Aorta (tissue), 5 donors: ENCODE measurements around the gene ATP6V1B1. TPM values are rescaled to one million over a fixed set of nuclear protein-coding genes. Genes with fewer than 3 reads are reported as not detected.

Experiments used
- ATAC-seq: fragments of 200-7000 bp; cut with Tn5 transposase; one replicate; pipeline ENCODE4 v1.9.1; 2022; ENCODE audit warnings: moderate library complexity; ENCODE audit not compliant: low FRiP score
- DNase-seq, 2 donors: peaks; one replicate each; pipeline ENCODE4 v3.0.0-alpha.2; 2020
- H3K27ac ChIP-seq, 2 donors: one replicate each; pipeline ENCODE4 v1.5.1; 2013; ENCODE audit warnings: low read length in 2 of 2, mild to moderate bottlenecking in 2 of 2, moderate library complexity in 2 of 2, control low read depth in 1 of 2, inconsistent platforms in 1 of 2, low read depth in 1 of 2
- H3K27me3 ChIP-seq, 2 donors: one replicate each; pipeline ENCODE4 v1.6.1; 2013; ENCODE audit warnings: control low read depth in 1 of 2, low read length in 1 of 2, mild to moderate bottlenecking in 1 of 2, moderate library complexity in 1 of 2; ENCODE audit not compliant: insufficient read depth in 2 of 2, control insufficient read depth in 1 of 2
- H3K36me3 ChIP-seq, 2 donors: one replicate each; pipeline ENCODE4 v1.6.1; 2013; ENCODE audit warnings: control low read depth in 1 of 2, low read length in 1 of 2, mild to moderate bottlenecking in 1 of 2; ENCODE audit not compliant: insufficient read depth in 2 of 2, control insufficient read depth in 1 of 2
- H3K4me1 ChIP-seq, 2 donors: one replicate each; pipeline ENCODE4 v1.6.1; 2013; ENCODE audit warnings: low read length in 2 of 2, control low read depth in 1 of 2, mild to moderate bottlenecking in 1 of 2, moderate library complexity in 1 of 2; ENCODE audit not compliant: insufficient read depth in 2 of 2, control insufficient read depth in 1 of 2
- H3K4me3 ChIP-seq, 2 donors: one replicate each; pipeline ENCODE4 v1.5.1; 2013; ENCODE audit warnings: low read length in 2 of 2, control low read depth in 1 of 2, mild to moderate bottlenecking in 1 of 2
- H3K9me3 ChIP-seq: one replicate; pipeline ENCODE4 v1.6.1; 2013; ENCODE audit warnings: mild to moderate bottlenecking, low read length; ENCODE audit not compliant: control insufficient read depth
- WGBS, 2 donors: extraction: QIAGEN DNeasy Blood & Tissue Kit; methylation state at CpG; one replicate each; pipeline ENCODE4 v1.1.7; 2013; 5-methylcytosine and 5-hydroxymethylcytosine counted together
- intact Hi-C, 2 donors: fragments of 100-400 bp; cut with DNase I; formaldehyde crosslinking; loops; one replicate each; pipeline versions ENCODE4 v1.14.2 to v1.15.0; 2022
- polyA plus RNA-seq, 2 donors: library from polyadenylated mRNA; stranded (reverse); fragments of 200-250 nt; gene quantifications; one replicate each; pipeline ENCODE4 v1.2.3, GENCODE V29; 2013
- total RNA-seq, 2 donors: library from RNA; stranded (reverse); fragmentation: NEBNext Ultra II Directional; extraction: Animal tissue kit (Norgen Biotek cat#: 25700); gene quantifications; one replicate each; pipeline ENCODE4 v1.2.1, GENCODE V29; 2021
- donor health status: healthy with polysubstance abuse.
- donor health status: Bipolar disorder and iron deficiency.
- donor health status: DM: no; HTN: no; CAD: no.
- donor health status: DM: no; HTN: no; CAD: no.
- donor health status: DM: yes; HTN: yes; CAD: no.

Gene ATP6V1B1
- total and polyA plus RNA-seq, 4 donors, result 1.8 to 6.4 (median 3.1) TPM; not detected in 1

GRCh38 chr2:70959271-70959761, 23.6 kb downstream of the ATP6V1B1 start:
- Histone ChIP-seq H3K4me1 (no peaks in the 10 kb centered on the region), H3K4me3 (no peak overlapping the region), H3K9me3 (no peaks in the 10 kb centered on the region), H3K27me3 (no peaks in the 10 kb centered on the region), H3K36me3 (no peaks in the 10 kb centered on the region), H3K27ac (no peak overlapping the region)
- 95 to 96% methylated on average over 9 of the region's 9 CpGs for WGBS, 2 donors
- no peak for ATAC-seq
- intact Hi-C loops, result no loop called here
- peak in 1 of 2 donors; percentile 44 for DNase-seq

DNA sequence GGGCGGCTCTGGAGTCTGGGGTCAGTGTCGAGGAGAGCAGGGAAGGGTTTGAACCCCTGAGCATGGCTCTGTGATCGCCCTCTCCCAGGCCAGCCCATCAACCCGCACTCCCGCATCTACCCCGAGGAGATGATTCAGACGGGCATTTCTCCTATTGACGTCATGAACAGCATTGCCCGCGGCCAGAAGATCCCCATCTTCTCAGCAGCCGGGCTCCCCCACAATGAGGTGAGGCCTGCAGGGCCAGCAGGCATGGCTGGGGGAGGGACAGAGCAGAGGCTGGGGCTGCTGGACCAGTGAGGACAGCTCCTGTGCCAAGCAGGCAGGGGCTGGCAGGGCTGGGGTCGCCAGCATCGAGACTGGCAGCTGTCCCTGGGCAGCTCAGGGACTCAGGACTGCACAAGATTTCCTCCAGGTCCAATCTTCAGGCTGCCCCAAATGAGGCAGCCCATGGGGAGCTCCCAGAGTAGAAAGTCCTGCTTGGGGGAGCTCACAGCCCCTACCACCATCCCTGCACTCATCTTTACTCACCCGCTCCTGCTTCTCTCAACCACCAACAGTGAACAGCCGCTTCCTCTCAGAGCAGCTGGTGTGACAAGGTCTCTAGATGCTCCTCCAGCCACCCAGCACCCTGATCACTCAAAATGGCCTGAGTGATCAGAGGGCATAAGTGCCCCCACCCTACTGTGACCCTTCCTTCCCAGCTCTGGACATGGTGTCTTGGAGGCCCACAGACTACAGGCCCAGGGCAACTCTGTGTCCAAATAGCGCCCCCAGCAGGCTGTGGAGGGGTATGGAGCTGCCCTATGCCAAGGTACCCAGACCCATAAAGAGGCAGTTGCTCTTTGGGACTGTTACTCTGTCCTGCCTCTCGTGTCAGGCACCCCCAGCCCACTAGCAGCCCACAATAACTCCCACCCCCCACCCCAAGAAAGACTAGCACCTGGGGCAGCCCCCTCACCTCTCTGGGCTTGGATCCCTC, 24.4 kb downstream of the ATP6V1B1 start:
- DNase-seq, result peak in 1 of 2 donors; percentile 52

GRCh38 chr2:70960833-70961647, 25.3 kb downstream of the ATP6V1B1 start:
- WGBS, 2 donors, result 76% methylated on average over 14 of the region's 14 CpGs
- no peak for ATAC-seq

More for the DNA sequence above, 24.4 kb downstream of the ATP6V1B1 start:
- no peak overlapping the region for H3K4me3 ChIP-seq
- H3K9me3 ChIP-seq, result no peaks in the 10 kb centered on the region
- H3K27me3 ChIP-seq, result no peaks in the 10 kb centered on the region
- H3K36me3 ChIP-seq, result no peaks in the 10 kb centered on the region
- no peak for ATAC-seq
- H3K4me1 ChIP-seq, result no peaks in the 10 kb centered on the region
- WGBS, 2 donors, result 88% methylated on average over 16 to 17 of the region's 17 CpGs
- H3K27ac ChIP-seq, result no peak overlapping the region
- intact Hi-C loops, result loop anchor here in 1 of 2 donors (5.0 kb wide), 1 partner anchor 42 kb away; no protein-coding TSS in a partner anchor

DNA sequence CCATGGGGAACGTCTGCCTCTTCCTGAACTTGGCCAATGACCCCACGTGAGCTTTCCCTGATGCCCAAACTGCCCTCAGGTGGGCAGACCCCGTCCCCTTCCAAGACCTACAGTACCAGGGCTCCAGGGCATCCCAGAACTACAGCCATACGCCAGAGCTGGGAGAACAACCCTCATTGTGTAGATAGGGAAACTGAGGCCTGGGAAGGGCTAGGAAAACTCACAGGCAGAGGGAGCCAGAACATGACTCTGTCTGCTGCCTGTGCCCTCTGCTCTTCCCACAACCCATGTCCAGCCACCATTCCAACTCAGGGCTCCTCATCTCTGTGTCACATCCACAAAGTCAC, 25.9 kb downstream of the ATP6V1B1 start:
- ATAC-seq (no peak), DNase-seq (peak in 1 of 2 donors; percentile 38)
- WGBS, 2 donors, result 87 to 88% methylated on average over 4 of the region's 4 CpGs
- no peaks in the 10 kb centered on the region for H3K9me3 ChIP-seq
- H3K4me1 ChIP-seq, result no peaks in the 10 kb centered on the region
- no peak overlapping the region for H3K4me3 ChIP-seq
- H3K27me3 ChIP-seq, result no peaks in the 10 kb centered on the region
- intact Hi-C loops, result loop anchor here in 1 of 2 donors (5.0 kb wide), 1 partner anchor 41 kb away; no protein-coding TSS in a partner anchor
- H3K36me3 ChIP-seq, result no peaks in the 10 kb centered on the region
- H3K27ac ChIP-seq, result no peak overlapping the region

More at GRCh38 chr2:70960833-70961647, 25.3 kb downstream of the ATP6V1B1 start:
- H3K27me3 ChIP-seq, result no peaks in the 10 kb centered on the region
- no peaks in the 10 kb centered on the region for H3K9me3 ChIP-seq
- intact Hi-C loops, result loop anchor here in 1 of 2 donors (5.0 kb wide), 1 partner anchor 41 kb away; no protein-coding TSS in a partner anchor
- no peak overlapping the region for H3K27ac ChIP-seq
- no peak overlapping the region for H3K4me3 ChIP-seq
- H3K4me1 ChIP-seq, result no peaks in the 10 kb centered on the region
- peak in 1 of 2 donors; percentile 61 for DNase-seq
- no peaks in the 10 kb centered on the region for H3K36me3 ChIP-seq

DNA sequence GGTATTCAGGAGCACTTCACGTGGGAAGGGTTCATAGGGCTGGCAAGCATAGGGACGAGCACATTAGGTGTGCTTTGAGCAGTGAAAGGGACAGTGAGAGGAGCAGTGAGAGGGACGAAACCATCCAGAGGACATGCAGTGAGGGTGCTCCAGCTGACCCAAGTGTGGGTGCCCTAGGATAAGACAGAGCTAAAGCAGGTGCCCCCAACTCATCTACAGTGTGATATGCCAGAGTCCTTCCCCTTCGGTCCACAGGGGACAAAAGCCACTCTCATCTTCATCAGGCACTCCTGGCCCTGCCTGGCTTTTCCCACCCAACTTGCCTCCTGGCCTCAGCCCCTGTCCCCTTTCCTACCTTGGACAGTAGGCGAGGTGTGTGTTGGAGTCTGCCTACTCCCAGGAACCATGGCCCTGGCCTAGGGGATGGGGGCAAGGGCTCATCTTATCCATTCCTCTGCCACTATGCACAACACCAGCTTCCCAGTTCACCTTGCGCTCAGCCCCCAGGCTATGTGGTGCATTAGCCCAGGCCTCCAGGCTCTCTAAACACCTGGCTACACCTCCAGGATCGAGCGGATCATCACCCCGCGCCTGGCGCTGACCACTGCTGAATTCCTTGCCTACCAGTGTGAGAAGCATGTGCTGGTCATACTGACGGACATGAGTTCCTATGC, 26.6 kb downstream of the ATP6V1B1 start:
- Histone ChIP-seq H3K27ac (no peak overlapping the region), H3K27me3 (no peaks in the 10 kb centered on the region), H3K4me1 (no peaks in the 10 kb centered on the region), H3K9me3 (no peaks in the 10 kb centered on the region), H3K4me3 (no peak overlapping the region), H3K36me3 (no peaks in the 10 kb centered on the region)
- ATAC-seq, result no peak
- DNase-seq, result peak in 1 of 2 donors; percentile 51
- intact Hi-C loops, result loop anchor here in 1 of 2 donors (5.0 kb wide), 1 partner anchor 40 kb away; no protein-coding TSS in a partner anchor
- WGBS, 2 donors, result 78 to 83% methylated on average over 12 of the region's 12 CpGs

- no peak for ATAC-seq
- no peak overlapping the region for H3K27ac ChIP-seq
- H3K36me3 ChIP-seq, result no peaks in the 10 kb centered on the region
- WGBS, 2 donors, result 67 to 75% methylated on average over 18 of the region's 18 CpGs
- no peaks in the 10 kb centered on the region for H3K27me3 ChIP-seq
- H3K4me3 ChIP-seq, result no peak overlapping the region
- intact Hi-C loops, result loop anchor here in 1 of 2 donors (5.0 kb wide), 1 partner anchor 39 kb away; no protein-coding TSS in a partner anchor
- DNase-seq, result peak in 1 of 2 donors; percentile 61
- H3K4me1 ChIP-seq, result no peaks in the 10 kb centered on the region
- H3K9me3 ChIP-seq, result no peaks in the 10 kb centered on the region
Observed at GRCh38 chr2:70962885-70963878, 27.5 kb downstream of the ATP6V1B1 start.

DNA sequence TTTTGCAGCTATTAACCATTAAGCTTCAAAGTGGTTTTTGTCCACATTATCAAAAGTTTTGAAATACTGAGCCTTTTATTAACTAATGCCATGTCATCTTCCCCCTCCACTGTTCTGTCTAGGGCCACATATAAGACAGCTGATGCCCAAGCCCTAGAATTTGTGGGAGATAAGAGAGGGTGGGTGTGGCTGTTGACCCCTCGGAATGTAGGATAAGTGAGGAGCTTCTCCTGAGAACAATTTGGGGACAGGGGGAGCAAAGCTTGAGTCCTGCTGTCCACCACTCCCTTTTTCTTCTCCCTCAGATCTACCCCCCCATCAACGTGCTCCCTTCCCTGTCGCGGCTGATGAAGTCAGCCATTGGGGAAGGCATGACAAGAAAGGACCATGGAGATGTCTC, 28.4 kb downstream of the ATP6V1B1 start:
- no peaks in the 10 kb centered on the region for H3K27me3 ChIP-seq
- no peak overlapping the region for H3K4me3 ChIP-seq
- H3K27ac ChIP-seq, result no peak overlapping the region
- 51 to 63% methylated on average over 3 to 4 of the region's 4 CpGs for WGBS, 2 donors
- ATAC-seq (no peak), DNase-seq (no peak)
- H3K4me1 ChIP-seq, result no peaks in the 10 kb centered on the region
- H3K36me3 ChIP-seq, result no peaks in the 10 kb centered on the region
- no peaks in the 10 kb centered on the region for H3K9me3 ChIP-seq
- intact Hi-C loops, result loop anchor here (2.0 to 5.0 kb wide), 2 partner anchors 37 to 38 kb away; no protein-coding TSS in a partner anchor
